Stomach (tissue), 9 donors: Measurements from ENCODE around the gene EN2. TPM values are rescaled to one million over a fixed set of nuclear protein-coding genes. Genes with fewer than 3 reads are reported as not detected.
"Not testable (repeated sequence)": the region's sequence is repeated elsewhere in the genome, so short reads cannot be mapped to it uniquely, and the experiment has no call there.

Experiments used
- DNase-seq, 2 donors: peaks; one replicate each; pipeline versions ENCODE4 v3.0.0 to v3.0.0-alpha.2; 2013 to 2019
- H3K27ac ChIP-seq, 5 donors: fragments of 200-600 bp in 4 of 5; sonication (generic) in 4 of 5; one replicate each; pipeline ENCODE4 v1.5.1; 2013 to 2019; ENCODE audit warnings: mild to moderate bottlenecking in 1 of 5, moderate library complexity in 1 of 5
- H3K27me3 ChIP-seq, 3 donors: fragments of 200-600 bp; sonication (generic); one replicate each; pipeline ENCODE4 v1.5.1; 2017 to 2019; ENCODE audit warnings: mixed run types in 1 of 3
- H3K36me3 ChIP-seq, 4 donors: fragments of 200-600 bp; sonication (generic); 1 replicate in 3 of 4; 2 replicates in 1 of 4; pipeline ENCODE4 v1.5.1; 2016 to 2019
- H3K4me1 ChIP-seq, 4 donors: fragments of 200-600 bp; sonication (generic); one replicate each; pipeline ENCODE4 v1.5.1; 2016 to 2019
- H3K4me3 ChIP-seq, 4 donors: fragments of 200-600 bp; sonication (generic) in 3 of 4; one replicate each; pipeline ENCODE4 v1.5.1; 2016 to 2019; ENCODE audit warnings: mild to moderate bottlenecking in 1 of 4
- H3K9me3 ChIP-seq, 4 donors: fragments of 200-600 bp; sonication (generic); one replicate each; pipeline ENCODE4 v1.5.1; 2016 to 2019
- EP300 ChIP-seq: sonication (generic); formaldehyde crosslinking; IDR thresholded peaks from one replicate; pipeline ENCODE4 v1.6.1; 2017; ENCODE audit warnings: antibody characterized with exemption
- POLR2A ChIP-seq, 4 donors: fragments of 450-650 bp; IDR thresholded peaks; one replicate each; pipeline ENCODE4 v1.6.1; 2016; ENCODE audit warnings: antibody characterized with exemption in 4 of 4, control low read depth in 2 of 4, mild to moderate bottlenecking in 1 of 4, moderate library complexity in 1 of 4
- POLR2AphosphoS5 ChIP-seq, 3 donors: sonication (generic); formaldehyde crosslinking; IDR thresholded peaks; one replicate each; pipeline ENCODE4 v1.6.1; 2016; ENCODE audit warnings: antibody characterized with exemption in 3 of 3
- WGBS, 5 donors: extraction: QIAGEN DNeasy Blood & Tissue Kit in 3 of 5; methylation state at CpG; one replicate each; pipeline versions ENCODE4 v1.1.5 to v1.1.7; 2013 to 2018; 5-methylcytosine and 5-hydroxymethylcytosine counted together
- intact Hi-C: fragments of 100-400 bp; cut with DNase I; formaldehyde crosslinking; loops from one replicate; pipeline ENCODE4 v1.15.1; 2023; ENCODE audit warnings: low total_unique reads
- polyA plus RNA-seq, 3 donors: library from polyadenylated mRNA; stranded (reverse); fragments of 200-250 nt; gene quantifications; one replicate each; pipeline ENCODE4 v1.2.3, GENCODE V29; 2013
- total RNA-seq, 5 donors: library from RNA; depleted of rRNA; stranded (reverse); fragments of >200 nt; gene quantifications; one replicate each; pipeline versions ENCODE4 v1.1.0 to v1.2.3, GENCODE V29; 2014 to 2016
- TF ChIP-seq, protein P1 (sequence below), 7 experiments: fragments of 450-650 bp in 4 of 7; fragments of 200-600 bp in 3 of 7; sonication (generic) in 3 of 7; IDR thresholded peaks; one replicate each; pipeline ENCODE4 v1.5.1; 2016 to 2019; ENCODE audit warnings: antibody characterized with exemption in 7 of 7, control low read depth in 2 of 7, mild to moderate bottlenecking in 1 of 7
- donor health status: healthy with polysubstance abuse.
- donor health status: Bipolar disorder and iron deficiency.
- donor health status: healthy.

EN2 gene
- total and polyA plus RNA-seq, 8 donors, result 0.03 TPM; not detected in 7

DNA sequence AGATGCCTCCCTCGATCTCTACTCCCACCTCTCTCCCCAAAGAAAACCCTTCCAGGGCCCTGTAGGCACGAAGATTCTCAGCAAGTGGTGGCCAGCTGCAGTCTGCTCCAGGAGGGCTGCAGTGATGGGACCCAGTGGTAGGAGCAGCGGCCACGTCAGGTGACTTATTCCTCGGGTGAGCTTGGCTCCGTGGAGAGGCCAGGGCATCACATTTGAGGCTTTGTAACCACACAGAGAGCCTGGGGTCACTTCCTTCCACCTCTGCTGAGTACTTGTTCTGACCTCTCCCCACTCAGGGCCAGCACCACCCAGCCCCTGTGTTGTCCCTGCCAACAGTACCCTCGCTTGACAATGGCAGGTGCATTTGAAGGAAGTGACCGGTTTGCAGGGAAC is 17.9 kb upstream of the EN2 start:
- 52 to 61% (median 57%) methylated on average over 8 of the region's 8 CpGs for WGBS, 5 donors
- Histone ChIP-seq H3K27me3 (peaks cover 11 to 89% (median 52%) of the 10 kb centered on the region in 3 donors), H3K9me3 (no peaks in the 10 kb centered on the region), H3K36me3 (no peaks in the 10 kb centered on the region), H3K4me3 (no peak overlapping the region), H3K27ac (no peak overlapping the region), H3K4me1 (no peaks in the 10 kb centered on the region)
- TF ChIP-seq POLR2A (IDR thresholded peaks at IDR 0.05) (no peak), EP300 (no peak), POLR2AphosphoS5 (IDR thresholded peaks at IDR 0.05) (no peak)
- TF ChIP-seq, protein P1, sequence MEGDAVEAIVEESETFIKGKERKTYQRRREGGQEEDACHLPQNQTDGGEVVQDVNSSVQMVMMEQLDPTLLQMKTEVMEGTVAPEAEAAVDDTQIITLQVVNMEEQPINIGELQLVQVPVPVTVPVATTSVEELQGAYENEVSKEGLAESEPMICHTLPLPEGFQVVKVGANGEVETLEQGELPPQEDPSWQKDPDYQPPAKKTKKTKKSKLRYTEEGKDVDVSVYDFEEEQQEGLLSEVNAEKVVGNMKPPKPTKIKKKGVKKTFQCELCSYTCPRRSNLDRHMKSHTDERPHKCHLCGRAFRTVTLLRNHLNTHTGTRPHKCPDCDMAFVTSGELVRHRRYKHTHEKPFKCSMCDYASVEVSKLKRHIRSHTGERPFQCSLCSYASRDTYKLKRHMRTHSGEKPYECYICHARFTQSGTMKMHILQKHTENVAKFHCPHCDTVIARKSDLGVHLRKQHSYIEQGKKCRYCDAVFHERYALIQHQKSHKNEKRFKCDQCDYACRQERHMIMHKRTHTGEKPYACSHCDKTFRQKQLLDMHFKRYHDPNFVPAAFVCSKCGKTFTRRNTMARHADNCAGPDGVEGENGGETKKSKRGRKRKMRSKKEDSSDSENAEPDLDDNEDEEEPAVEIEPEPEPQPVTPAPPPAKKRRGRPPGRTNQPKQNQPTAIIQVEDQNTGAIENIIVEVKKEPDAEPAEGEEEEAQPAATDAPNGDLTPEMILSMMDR (IDR thresholded peaks at IDR 0.05), result no peak
- DNase-seq, result no peak
- intact Hi-C loops, result no loop called here

DNA sequence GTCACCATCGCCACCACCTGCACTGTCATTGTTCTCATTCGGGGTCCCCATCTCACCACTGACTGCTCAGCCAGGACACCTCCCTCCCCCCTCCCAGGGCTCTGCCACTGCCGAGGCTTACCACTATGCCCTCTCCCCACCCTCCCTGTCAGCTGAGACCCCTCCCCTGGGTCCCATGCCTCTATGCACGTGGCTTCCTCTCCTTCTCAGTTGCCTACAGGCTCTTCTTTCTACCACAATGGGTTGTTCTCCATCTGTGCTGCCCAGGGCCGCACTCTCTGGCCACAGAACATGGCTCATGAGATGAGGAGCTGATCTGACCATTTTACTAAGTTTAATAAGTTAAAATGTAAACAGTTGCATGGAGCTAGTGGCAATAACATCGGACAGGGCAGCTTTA is 16.1 kb upstream of the EN2 start:
- Histone ChIP-seq H3K4me3 (no peak overlapping the region), H3K27ac (no peak overlapping the region), H3K36me3 (no peaks in the 10 kb centered on the region), H3K4me1 (no peaks in the 10 kb centered on the region), H3K9me3 (no peaks in the 10 kb centered on the region), H3K27me3 (peaks cover 6 to 89% (median 41%) of the 10 kb centered on the region in 3 donors)
- intact Hi-C loops, result no loop called here
- TF ChIP-seq POLR2A (IDR thresholded peaks at IDR 0.05) (no peak), POLR2AphosphoS5 (IDR thresholded peaks at IDR 0.05) (no peak), EP300 (no peak)
- TF ChIP-seq, protein P1 (IDR thresholded peaks at IDR 0.05), result no peak
- no peak for DNase-seq
- 55 to 65% (median 60%) methylated on average over 6 of the region's 6 CpGs for WGBS, 5 donors

DNA sequence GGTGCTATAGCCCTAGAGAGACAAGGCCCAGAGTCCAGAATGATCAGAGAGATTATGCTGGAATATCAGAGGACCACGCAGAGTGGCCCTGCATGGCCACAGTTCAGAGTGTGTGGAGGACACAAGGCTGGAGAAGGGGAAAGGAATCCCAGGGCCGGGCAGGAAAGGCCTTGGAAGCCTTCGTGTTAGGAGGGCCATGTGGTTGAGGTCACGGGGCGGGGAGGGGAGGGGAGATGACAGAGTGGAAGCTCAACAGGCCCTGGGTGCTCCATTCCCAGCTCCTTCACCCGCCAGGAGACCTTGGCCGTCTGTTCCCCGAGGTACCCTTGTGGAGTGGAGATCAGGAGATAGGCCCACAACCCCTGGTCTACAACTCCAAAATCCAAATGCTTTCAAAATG is 13.2 kb upstream of the EN2 start:
- intact Hi-C loops, result no loop called here
- Histone ChIP-seq H3K4me3 (no peak overlapping the region), H3K4me1 (peaks cover 4 to 17% (median 16%) of the 10 kb centered on the region in 4 donors), H3K36me3 (no peaks in the 10 kb centered on the region), H3K9me3 (no peaks in the 10 kb centered on the region), H3K27me3 (peaks cover 22 to 89% (median 43%) of the 10 kb centered on the region in 3 donors), H3K27ac (no peak overlapping the region)
- WGBS, 5 donors, result 78 to 90% (median 85%) methylated on average over 8 of the region's 8 CpGs
- no peak for DNase-seq
- TF ChIP-seq EP300 (no peak), POLR2A (IDR thresholded peaks at IDR 0.05) (no peak)

DNA sequence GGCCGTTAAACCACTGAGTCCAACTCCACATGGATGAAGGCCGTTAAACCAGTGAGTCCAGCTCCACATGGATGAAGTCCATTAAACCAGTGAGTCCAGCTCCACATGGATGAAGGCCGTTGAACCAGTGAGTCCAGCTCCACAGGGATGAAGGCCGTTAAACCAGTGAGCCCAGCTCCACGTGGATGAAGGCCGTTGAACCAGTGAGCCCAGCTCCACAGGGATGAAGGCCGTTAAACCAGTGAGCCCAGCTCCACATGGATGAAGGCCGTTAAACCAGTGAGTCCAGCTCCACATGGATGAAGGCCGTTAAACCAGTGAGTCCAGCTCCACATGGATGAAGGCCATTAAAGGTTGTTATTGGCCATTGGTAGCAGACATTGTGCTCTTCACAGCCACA is 12.3 kb upstream of the EN2 start:
- WGBS, 5 donors, result 73 to 86% (median 78%) methylated on average over 8 to 9 of the region's 9 CpGs
- Histone ChIP-seq H3K27me3 (peaks cover 29 to 89% (median 47%) of the 10 kb centered on the region in 3 donors), H3K4me1 (peaks cover 5 to 25% (median 19%) of the 10 kb centered on the region in 4 donors)
- intact Hi-C loops, H3K27ac ChIP-seq, H3K4me3 ChIP-seq, H3K36me3 ChIP-seq, H3K9me3 ChIP-seq, DNase-seq: not testable (repeated sequence)

DNA sequence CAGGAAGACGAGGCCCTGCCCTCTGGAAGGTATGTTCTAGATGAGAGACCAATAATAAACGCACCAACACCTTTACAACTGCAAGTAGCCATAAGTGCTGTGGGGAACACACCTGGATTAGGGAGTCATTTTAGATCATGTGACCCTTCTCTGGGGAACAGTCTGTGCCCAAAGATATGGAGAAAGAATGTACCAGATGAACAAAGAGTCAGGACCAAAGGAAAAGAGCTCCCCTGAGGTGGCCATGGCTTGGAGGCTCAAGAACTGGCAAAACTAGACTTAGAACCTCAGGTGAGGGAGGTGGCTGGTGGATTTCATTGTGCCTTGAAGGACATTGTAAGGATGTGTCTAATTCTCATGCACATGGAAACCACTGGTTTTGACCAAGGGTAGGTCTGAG is 10.3 kb upstream of the EN2 start:
- H3K27me3 ChIP-seq, result peaks cover 34 to 89% (median 54%) of the 10 kb centered on the region in 3 donors
- whole genome bisulfite sequencing, 5 donors, result 51 to 73% (median 59%) methylated on average over 2 of the region's 2 CpGs
- intact Hi-C loops, result no loop called here

DNA sequence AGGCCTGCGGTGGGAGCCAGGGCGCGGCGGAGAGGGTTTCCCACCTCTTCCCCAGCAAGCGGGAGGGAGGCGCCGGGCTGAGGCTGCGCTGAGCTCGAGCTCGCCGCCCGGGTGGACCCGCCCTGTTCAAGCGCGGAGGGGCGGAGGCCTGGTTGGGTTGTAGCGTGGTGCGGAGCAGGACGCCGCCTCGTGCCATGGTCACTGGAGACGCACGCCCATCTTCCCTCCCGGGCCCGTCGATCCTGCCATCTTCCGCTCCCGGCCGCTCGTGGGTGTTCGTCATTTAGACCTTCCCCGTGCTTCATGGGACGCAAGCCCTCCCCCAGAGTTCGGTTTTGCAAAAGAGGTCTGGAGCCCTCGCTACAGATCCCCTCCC is 9.3 kb upstream of the EN2 start:
- Histone ChIP-seq H3K36me3 (no peaks in the 10 kb centered on the region), H3K27me3 (peaks cover 44 to 92% (median 64%) of the 10 kb centered on the region in 3 donors), H3K4me3 (no peak overlapping the region), H3K27ac (no peak overlapping the region), H3K4me1 (peaks cover 7 to 40% (median 22%) of the 10 kb centered on the region in 4 donors), H3K9me3 (no peaks in the 10 kb centered on the region)
- TF ChIP-seq POLR2AphosphoS5 (IDR thresholded peaks at IDR 0.05) (no peak), POLR2A (IDR thresholded peaks at IDR 0.05) (no peak), EP300 (no peak)
- TF ChIP-seq, protein P1 (IDR thresholded peaks at IDR 0.05), result no peak
- intact Hi-C loops, result no loop called here
- 0 to 4% (median 2%) methylated on average over 1 to 35 of the region's 35 CpGs for WGBS, 5 donors
- peak in 1 of 2 donors; percentile 61 for DNase-seq

More for the DNA sequence above, 10.3 kb upstream of the EN2 start:
- TF ChIP-seq EP300, result no peak
- TF ChIP-seq POLR2A (IDR thresholded peaks at IDR 0.05), result no peak
- TF ChIP-seq POLR2AphosphoS5 (IDR thresholded peaks at IDR 0.05), result no peak
- no peak overlapping the region for H3K4me3 ChIP-seq
- H3K9me3 ChIP-seq, result no peaks in the 10 kb centered on the region
- no peaks in the 10 kb centered on the region for H3K36me3 ChIP-seq
- H3K4me1 ChIP-seq, result peaks cover 5 to 34% (median 19%) of the 10 kb centered on the region in 4 donors
- DNase-seq, result no peak
- no peak overlapping the region for H3K27ac ChIP-seq
